SK-N-SH (cell line): Measurements from ENCODE around the gene GJC3.

Experiments
- CTCF ChIP-seq: fragments of 200-600 bp; sonication (generic); IDR thresholded peaks from 2 replicates; pipeline ENCODE4 v1.6.1; 2017; ENCODE audit warnings: antibody characterized with exemption, mild to moderate bottlenecking, moderate library complexity
- FOXJ3 ChIP-seq: sonication (generic); formaldehyde crosslinking; IDR thresholded peaks from 2 replicates; pipeline ENCODE4 v1.5.1; 2020; ENCODE audit warnings: mild to moderate bottlenecking, missing genetic modification reagents
- PBX3 ChIP-seq: IDR thresholded peaks from 2 replicates; pipeline ENCODE4; 2012
- POLR2AphosphoS5 ChIP-seq: IDR thresholded peaks from 2 replicates; pipeline ENCODE4 v1.6.1; 2012; ENCODE audit warnings: low read depth, low read length
- RAD21 ChIP-seq: IDR thresholded peaks from 2 replicates; pipeline ENCODE4 v1.6.1; 2012; ENCODE audit warnings: mild to moderate bottlenecking, low read length
- RCOR1 ChIP-seq: fragments of 150-350 bp; IDR thresholded peaks from 2 replicates; pipeline ENCODE4 v1.6.1; 2017; ENCODE audit warnings: antibody characterized with exemption, low read length
- RFX5 ChIP-seq: IDR thresholded peaks from 2 replicates; pipeline ENCODE4 v1.6.1; 2012; ENCODE audit warnings: mild to moderate bottlenecking, improper control_type of control experiment, low read length
- TAF1 ChIP-seq: IDR thresholded peaks from 2 replicates; pipeline ENCODE4 v1.6.1; 2012; ENCODE audit warnings: low read depth, mild to moderate bottlenecking, low read length, moderate library complexity, borderline replicate concordance
- TF ChIP-seq, protein P1 (sequence below): IDR thresholded peaks from 2 replicates; pipeline ENCODE4 v1.4.0; 2012; ENCODE audit warnings: low read depth

DNA sequence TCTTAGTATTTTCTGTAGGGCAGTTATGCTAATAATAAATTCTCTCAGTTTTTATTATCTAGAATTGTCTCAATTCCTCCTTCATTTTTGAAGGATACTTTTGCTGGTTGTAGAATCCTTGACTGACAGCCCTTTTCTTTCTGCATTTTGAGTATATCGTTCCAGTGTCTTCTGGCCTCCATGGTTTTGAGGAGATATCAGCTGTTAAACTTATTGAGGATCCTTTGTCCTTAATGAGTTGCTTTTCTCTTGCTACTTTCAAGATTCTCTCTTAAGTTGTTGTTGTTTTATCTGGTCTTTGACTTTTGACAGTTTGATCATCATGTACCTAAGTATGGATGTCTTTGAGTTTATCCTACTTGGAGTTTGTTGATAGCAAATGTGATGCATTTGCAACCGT is 8.9 kb upstream of the GJC3 start:
- TF ChIP-seq FOXJ3 (CRISPR knock-in tag) (no peak), CTCF (no peak), RCOR1 (no peak), PBX3 (no peak), RAD21 (no peak), TAF1 (no peak), POLR2AphosphoS5 (no peak), RFX5 (no peak)
- TF ChIP-seq, protein P1, sequence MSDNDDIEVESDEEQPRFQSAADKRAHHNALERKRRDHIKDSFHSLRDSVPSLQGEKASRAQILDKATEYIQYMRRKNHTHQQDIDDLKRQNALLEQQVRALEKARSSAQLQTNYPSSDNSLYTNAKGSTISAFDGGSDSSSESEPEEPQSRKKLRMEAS, result no peak
